H1 (cell line): ENCODE data around the gene IGF2R. TPM values are rescaled to one million over a fixed set of nuclear protein-coding genes. Genes with fewer than 3 reads are reported as not detected.

Source experiments
- CTCF ChIA-PET: fragments of 300-600 bp; sonication (Branson Sonifier 250); formaldehyde crosslinking; loops from one replicate; lab custom pipeline; 2021; ENCODE audit not compliant: partially characterized antibody; lab: Charles Lee
- POLR2A ChIA-PET: fragments of 300-600 bp; sonication (Branson Sonifier 250); formaldehyde crosslinking; loops from one replicate; lab custom pipeline; 2021; ENCODE audit warnings: inconsistent platforms; ENCODE audit not compliant: partially characterized antibody; lab: Charles Lee
- DNase-seq, 2 experiments: peaks; one replicate each; pipeline versions ENCODE4 v3.0.0 to v3.0.0-alpha.2; 2010 to 2022; ENCODE audit warnings: low spot score in 2 of 2, low read depth in 1 of 2, mixed read lengths in 1 of 2
- FAIRE-seq: peaks from 2 replicates; lab custom pipeline; 2011; peaks lifted over from hg19 to GRCh38; lab: Jason Lieb, UNC
- H2AFZ ChIP-seq: 2 replicates; pipeline ENCODE4 v1.8.1; 2012; ENCODE audit warnings: low read length, inconsistent platforms
- H2AK5ac ChIP-seq: 2 replicates; pipeline ENCODE4 v1.6.1; 2013; ENCODE audit warnings: low read depth, low read length
- H2BK120ac ChIP-seq: replicated peaks from 2 replicates; pipeline ENCODE3; 2013; ENCODE audit warnings: low read depth, low read length, inconsistent platforms
- H2BK12ac ChIP-seq: 2 replicates; pipeline ENCODE4 v1.6.1; 2013; ENCODE audit warnings: low read depth, low read length
- H2BK15ac ChIP-seq: 2 replicates; pipeline ENCODE4 v1.6.1; 2013; ENCODE audit warnings: low read length
- H2BK20ac ChIP-seq: 2 replicates; pipeline ENCODE4 v1.6.1; 2013; ENCODE audit warnings: low read length
- H2BK5ac ChIP-seq: 2 replicates; pipeline ENCODE4 v1.6.1; 2013; ENCODE audit warnings: low read depth, low read length
- H3K14ac ChIP-seq: 2 replicates; pipeline ENCODE4 v1.6.1; 2013; ENCODE audit warnings: inconsistent platforms; ENCODE audit not compliant: insufficient read length
- H3K18ac ChIP-seq: 2 replicates; pipeline ENCODE4 v1.6.1; 2013; ENCODE audit warnings: low read length; ENCODE audit errors: extremely low read depth
- H3K23ac ChIP-seq: 2 replicates; pipeline ENCODE4 v1.6.1; 2013; ENCODE audit warnings: inconsistent platforms; ENCODE audit not compliant: insufficient read length
- H3K23me2 ChIP-seq: 2 replicates; pipeline ENCODE4 v1.6.1; 2013; ENCODE audit warnings: low read depth, low read length
- H3K27ac ChIP-seq: 2 replicates; pipeline ENCODE4 v1.6.1; 2011; ENCODE audit warnings: low read depth, low read length, inconsistent platforms
- H3K27me3 ChIP-seq, 4 experiments: replicated peaks in 1 of 4; 1 replicate in 1 of 4; 2 replicates in 3 of 4; pipeline versions ENCODE4 v1.6.1 to v1.8.1; 2011 to 2013; ENCODE audit warnings: low read length in 3 of 4, mild to moderate bottlenecking in 3 of 4, inconsistent platforms in 2 of 4, mixed read lengths in 2 of 4, moderate library complexity in 1 of 4; ENCODE audit not compliant: control insufficient read depth in 3 of 4, insufficient read depth in 3 of 4; ENCODE audit errors: extremely low read depth in 1 of 4
- H3K36me3 ChIP-seq, 4 experiments: 2 replicates each; pipeline versions ENCODE4 v1.6.1 to v1.8.1; 2011 to 2013; ENCODE audit warnings: mild to moderate bottlenecking in 4 of 4, low read length in 3 of 4, moderate library complexity in 2 of 4, control low read depth in 1 of 4, inconsistent platforms in 1 of 4; ENCODE audit not compliant: insufficient read depth in 4 of 4, control insufficient read depth in 2 of 4
- H3K4ac ChIP-seq: replicated peaks from 2 replicates; pipeline ENCODE3; 2013; ENCODE audit warnings: low read length, low read depth, mixed read lengths, inconsistent platforms; ENCODE audit not compliant: insufficient read length
- H3K4me1 ChIP-seq, 4 experiments: replicated peaks in 1 of 4; 1 replicate in 1 of 4; 2 replicates in 3 of 4; pipeline versions ENCODE4 v1.6.1 to v1.8.1; 2011 to 2013; ENCODE audit warnings: low read length in 3 of 4, inconsistent platforms in 2 of 4, mixed read lengths in 1 of 4; ENCODE audit not compliant: insufficient read depth in 4 of 4, control insufficient read depth in 3 of 4
- H3K4me2 ChIP-seq, 2 experiments: 2 replicates each; pipeline versions ENCODE4 v1.6.1 to v1.8.1; 2011 to 2013; ENCODE audit warnings: low read depth in 2 of 2, low read length in 2 of 2, control low read depth in 1 of 2, inconsistent platforms in 1 of 2, mild to moderate bottlenecking in 1 of 2; ENCODE audit not compliant: insufficient read depth in 1 of 2
- H3K4me3 ChIP-seq, 4 experiments: fragments of 200-600, 300-600 bp in 1 of 4; sonication (generic), shearing (Covaris generic), sonication (Bioruptor Twin) in 1 of 4; 2 replicates each; pipeline versions ENCODE4 v1.5.1 to v1.8.1; 2011 to 2016; ENCODE audit warnings: low read length in 4 of 4, low read depth in 3 of 4, control low read depth in 2 of 4, inconsistent platforms in 2 of 4, mild to moderate bottlenecking in 2 of 4, mixed read lengths in 1 of 4, moderate library complexity in 1 of 4; ENCODE audit not compliant: insufficient read depth in 2 of 4; ENCODE audit errors: extremely low read depth in 1 of 4
- H3K56ac ChIP-seq: replicated peaks from 2 replicates; pipeline ENCODE3; 2013; ENCODE audit warnings: low read depth, mild to moderate bottlenecking, mixed read lengths, low read length, inconsistent platforms; ENCODE audit not compliant: insufficient read length
- H3K79me1 ChIP-seq: 2 replicates; pipeline ENCODE4 v1.6.1; 2013; ENCODE audit warnings: low read depth, low read length, control low read depth
- H3K79me2 ChIP-seq, 2 experiments: 2 replicates each; pipeline versions ENCODE4 v1.6.1 to v1.8.1; 2012 to 2013; ENCODE audit warnings: low read length in 2 of 2, mild to moderate bottlenecking in 2 of 2, inconsistent platforms in 1 of 2; ENCODE audit not compliant: insufficient read depth in 2 of 2, control insufficient read depth in 1 of 2
- H3K9ac ChIP-seq, 4 experiments: replicated peaks in 1 of 4; 1 replicate in 1 of 4; 2 replicates in 3 of 4; pipeline versions ENCODE4 v1.6.1 to v1.8.1; 2011 to 2013; ENCODE audit warnings: low read depth in 3 of 4, low read length in 3 of 4, control low read depth in 2 of 4, mild to moderate bottlenecking in 2 of 4, moderate library complexity in 2 of 4, inconsistent platforms in 1 of 4; ENCODE audit errors: extremely low read depth in 1 of 4
- H3K9me3 ChIP-seq, 2 experiments: 2 replicates each; pipeline versions ENCODE4 v1.6.1 to v1.8.1; 2012 to 2013; ENCODE audit warnings: mild to moderate bottlenecking in 2 of 2, moderate library complexity in 2 of 2, control low read depth in 1 of 2, inconsistent platforms in 1 of 2, low read depth in 1 of 2, low read length in 1 of 2, mixed read lengths in 1 of 2; ENCODE audit not compliant: insufficient read depth in 2 of 2
- H4K20me1 ChIP-seq, 2 experiments: replicated peaks in 1 of 2; 2 replicates each; pipeline versions ENCODE3 to v1.8.1; 2011 to 2013; ENCODE audit warnings: inconsistent platforms in 2 of 2, low read length in 2 of 2, mild to moderate bottlenecking in 1 of 2; ENCODE audit not compliant: insufficient read depth in 2 of 2, control insufficient read depth in 1 of 2
- H4K5ac ChIP-seq: 2 replicates; pipeline ENCODE4 v1.6.1; 2013; ENCODE audit warnings: low read length, low read depth, mixed read lengths, inconsistent platforms; ENCODE audit not compliant: insufficient read length
- H4K8ac ChIP-seq: 2 replicates; pipeline ENCODE4 v1.8.0; 2013; ENCODE audit warnings: mild to moderate bottlenecking, moderate library complexity, low read length, inconsistent platforms; ENCODE audit not compliant: insufficient read depth; ENCODE audit errors: extremely low read depth
- H4K91ac ChIP-seq: replicated peaks from 2 replicates; pipeline ENCODE3; 2013; ENCODE audit warnings: low read length, mixed read lengths, inconsistent platforms; ENCODE audit not compliant: insufficient read length
- EGR1 ChIP-seq: IDR thresholded peaks from 2 replicates; pipeline ENCODE4 v1.6.1; 2011; ENCODE audit warnings: low read depth, low read length, borderline replicate concordance
- EZH2 ChIP-seq: fragments of 200-600 bp; sonication (generic); IDR thresholded peaks from 2 replicates; pipeline ENCODE4 v1.7.1; 2012; ENCODE audit warnings: low read depth, mild to moderate bottlenecking, moderate library complexity, low read length, inconsistent platforms; ENCODE audit not compliant: severe bottlenecking
- GTF2F1 ChIP-seq: IDR thresholded peaks from 2 replicates; pipeline ENCODE4 v1.6.1; 2012; ENCODE audit warnings: low read depth, low read length, improper control_type of control experiment, borderline replicate concordance
- HDAC6 ChIP-seq: IDR thresholded peaks from one replicate; pipeline ENCODE4 v1.7.1; 2012; ENCODE audit warnings: low read depth, mild to moderate bottlenecking, inconsistent platforms, low read length, moderate library complexity
- KDM4A ChIP-seq: IDR thresholded peaks from one replicate; pipeline ENCODE4 v1.7.1; 2012; ENCODE audit warnings: low read depth, mild to moderate bottlenecking, moderate library complexity, low read length, inconsistent platforms; ENCODE audit not compliant: severe bottlenecking
- POLR2AphosphoS5 ChIP-seq: IDR thresholded peaks from 2 replicates; pipeline ENCODE4 v1.6.1; 2011; ENCODE audit warnings: low read depth, low read length
- RAD21 ChIP-seq, 2 experiments: IDR thresholded peaks in 1 of 2; conservative IDR thresholded peaks in 1 of 2; 2 replicates each; pipeline ENCODE4 v1.6.1; 2011; ENCODE audit warnings: low read depth in 2 of 2, low read length in 2 of 2, improper control_type of control experiment in 1 of 2, inconsistent platforms in 1 of 2, mild to moderate bottlenecking in 1 of 2, moderate library complexity in 1 of 2
- RBBP5 ChIP-seq: IDR thresholded peaks from 2 replicates; pipeline ENCODE4 v1.7.1; 2012; ENCODE audit warnings: low read depth, mild to moderate bottlenecking, inconsistent platforms, low read length, moderate library complexity, borderline replicate concordance
- RXRA ChIP-seq: IDR thresholded peaks from 2 replicates; pipeline ENCODE4 v1.6.1; 2011; ENCODE audit warnings: low read depth, mild to moderate bottlenecking, low read length, moderate library complexity; ENCODE audit not compliant: insufficient read depth
- ZNF274 ChIP-seq: IDR thresholded peaks from 2 replicates; pipeline ENCODE4 v1.7.0; 2012; ENCODE audit warnings: low read length, borderline replicate concordance; ENCODE audit errors: extremely low read depth
- WGBS, 2 experiments: shearing (Covaris generic) in 1 of 2; methylation state at CpG; one replicate each; pipeline versions ENCODE4 v1.1.6 to v1.1.7; 2013 to 2015; ENCODE audit warnings: low lambda C conversion rate in 2 of 2, mixed read lengths in 2 of 2, inconsistent platforms in 1 of 2, low coverage in 1 of 2, missing lambda C conversion rate in 1 of 2; ENCODE audit not compliant: insufficient replicate concordance in 2 of 2, insufficient coverage in 1 of 2, insufficient read length in 1 of 2; ENCODE audit errors: extremely low coverage in 1 of 2, missing lambda C conversion rate in 1 of 2; 5-methylcytosine and 5-hydroxymethylcytosine counted together
- polyA plus RNA-seq, 7 experiments: library from polyadenylated mRNA; depleted of rRNA in 3 of 7; stranded (reverse) in 5 of 7; unstranded in 2 of 7; fragments of >200 nt in 5 of 7; fragments of 200-250 nt in 2 of 7; gene quantifications; 1 replicate in 5 of 7; 2 replicates in 1 of 7; 4 replicates in 1 of 7; pipeline versions ENCODE4 v1.2.1 to v1.2.3, GENCODE V29; 2011 to 2013; ENCODE audit warnings: missing spikeins in 2 of 7, mixed read lengths in 2 of 7
- total RNA-seq: library from RNA; stranded (reverse); fragmentation: NEBNext Ultra II Directional; extraction: Animal tissue kit (Norgen Biotek cat#: 25700); gene quantifications from 2 replicates; pipeline ENCODE4 v1.2.1, GENCODE V29; 2021
- TF ChIP-seq, protein P1 (sequence below): IDR thresholded peaks from 2 replicates; pipeline ENCODE4 v1.6.1; 2011; ENCODE audit warnings: low read length, improper control_type of control experiment
- TF ChIP-seq, protein P2 (sequence below): IDR thresholded peaks from 2 replicates; pipeline ENCODE4 v1.6.1; 2012; ENCODE audit warnings: inconsistent platforms

IGF2R gene
- total and polyA plus RNA-seq, 2 of the 8 experiments (the other 6 are each of a cell fraction or from before 2014, with no cell fraction given), result 20.6 to 74.1 TPM

DNA sequence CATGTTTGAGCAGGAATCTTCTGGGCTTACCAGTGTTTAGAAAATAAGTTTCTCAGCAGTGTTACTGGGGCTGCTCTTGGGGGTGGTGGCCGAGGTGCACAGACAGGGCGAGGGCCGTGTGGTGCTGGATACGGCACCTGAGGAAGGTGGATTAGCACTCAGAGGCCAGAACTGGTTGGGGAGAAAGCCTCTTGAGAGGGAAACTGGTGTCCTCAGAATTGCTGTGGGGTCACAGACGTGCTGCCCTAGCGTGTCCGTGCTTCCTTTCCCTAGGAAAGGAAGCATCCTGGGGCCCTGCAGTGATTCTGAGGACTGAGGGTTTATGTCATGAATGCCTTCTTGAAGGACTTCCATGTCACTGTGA is 120.6 kb downstream of the IGF2R start:
- H3K9ac ChIP-seq, result no peak overlapping the region
- no peak overlapping the region for H2BK12ac ChIP-seq
- no peak overlapping the region for H4K91ac ChIP-seq
- no peak overlapping the region for H3K4ac ChIP-seq
- H3K36me3 ChIP-seq, result peaks cover 31 to 74% (median 63%) of the 10 kb centered on the region in 4 experiments
- H3K79me1 ChIP-seq, result no peaks in the 10 kb centered on the region; the same call in 1 of the 2 replicates
- WGBS, 2 experiments, result 90% methylated on average over 7 of the region's 7 CpGs; no CpG with 5 or more reads in 1 of the 2 experiments
- no peaks in the 10 kb centered on the region for H3K79me2 ChIP-seq
- H3K4me3 ChIP-seq, result no peak overlapping the region
- FAIRE-seq (no peak), DNase-seq (no peak)
- H2BK5ac ChIP-seq, result no peak overlapping the region
- H3K9me3 ChIP-seq, result no peaks in the 10 kb centered on the region
- H2BK15ac ChIP-seq, result no peak overlapping the region
- no peak overlapping the region for H4K8ac ChIP-seq
- no peak overlapping the region for H2BK120ac ChIP-seq
- H3K23me2 ChIP-seq, result no peaks in the 10 kb centered on the region
- ChIA-PET POLR2A (no interaction called here), CTCF (interaction anchor here (0.8 to 4.4 kb wide), 19 partner anchors 8 to 444 kb away, joined by 3 to 46 read pairs (median 7); no protein-coding TSS in a partner anchor)
- no peak overlapping the region for H2AK5ac ChIP-seq
- H3K4me2 ChIP-seq, result no peak overlapping the region
- H3K23ac ChIP-seq, result no peak overlapping the region
- peaks cover 0 to 9% of the 10 kb centered on the region in 2 experiments for H4K20me1 ChIP-seq
- no peak overlapping the region for H3K18ac ChIP-seq
- no peak overlapping the region for H3K14ac ChIP-seq
- H4K5ac ChIP-seq, result no peak overlapping the region
- no peak overlapping the region for H2BK20ac ChIP-seq
- H3K4me1 ChIP-seq, result no peaks in the 10 kb centered on the region
- no peaks in the 10 kb centered on the region for H3K27me3 ChIP-seq
- H3K27ac ChIP-seq, result no peak overlapping the region
- no peak overlapping the region for H2AFZ ChIP-seq
- no peak overlapping the region for H3K56ac ChIP-seq
- TF ChIP-seq, protein P1, sequence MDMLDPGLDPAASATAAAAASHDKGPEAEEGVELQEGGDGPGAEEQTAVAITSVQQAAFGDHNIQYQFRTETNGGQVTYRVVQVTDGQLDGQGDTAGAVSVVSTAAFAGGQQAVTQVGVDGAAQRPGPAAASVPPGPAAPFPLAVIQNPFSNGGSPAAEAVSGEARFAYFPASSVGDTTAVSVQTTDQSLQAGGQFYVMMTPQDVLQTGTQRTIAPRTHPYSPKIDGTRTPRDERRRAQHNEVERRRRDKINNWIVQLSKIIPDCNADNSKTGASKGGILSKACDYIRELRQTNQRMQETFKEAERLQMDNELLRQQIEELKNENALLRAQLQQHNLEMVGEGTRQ, result no peak
- TF ChIP-seq, protein P2, sequence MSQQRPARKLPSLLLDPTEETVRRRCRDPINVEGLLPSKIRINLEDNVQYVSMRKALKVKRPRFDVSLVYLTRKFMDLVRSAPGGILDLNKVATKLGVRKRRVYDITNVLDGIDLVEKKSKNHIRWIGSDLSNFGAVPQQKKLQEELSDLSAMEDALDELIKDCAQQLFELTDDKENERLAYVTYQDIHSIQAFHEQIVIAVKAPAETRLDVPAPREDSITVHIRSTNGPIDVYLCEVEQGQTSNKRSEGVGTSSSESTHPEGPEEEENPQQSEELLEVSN, result no peak
- TF ChIP-seq POLR2AphosphoS5 (no peak), GTF2F1 (no peak), EGR1 (no peak), KDM4A (no peak), EZH2 (no peak), HDAC6 (no peak), RBBP5 (no peak), RAD21 (IDR thresholded peaks at IDR 0.05 in 1 of 2, conservative IDR thresholded peaks at IDR 0.05 in 1 of 2; ENCODE audit: low read depth in 2 of 2, low read length in 2 of 2) (no peak), RXRA (no peak), ZNF274 (no peak)
